CD4-positive, alpha-beta T cell treated with Interleukin-6 at 100 ng/mL for 8 hours (primary cell): ENCODE data around the gene KIAA1614.

ENCODE experiments used
- DNase-seq: peaks from one replicate; pipeline ENCODE4 v3.0.0-alpha.2; 2020; ENCODE audit warnings: mixed read lengths, low spot score

KIAA1614 gene

GRCh38 chr1:180908074-180908765 lies 4.5 kb upstream of the KIAA1614 start:
- no peak for DNase-seq

DNA sequence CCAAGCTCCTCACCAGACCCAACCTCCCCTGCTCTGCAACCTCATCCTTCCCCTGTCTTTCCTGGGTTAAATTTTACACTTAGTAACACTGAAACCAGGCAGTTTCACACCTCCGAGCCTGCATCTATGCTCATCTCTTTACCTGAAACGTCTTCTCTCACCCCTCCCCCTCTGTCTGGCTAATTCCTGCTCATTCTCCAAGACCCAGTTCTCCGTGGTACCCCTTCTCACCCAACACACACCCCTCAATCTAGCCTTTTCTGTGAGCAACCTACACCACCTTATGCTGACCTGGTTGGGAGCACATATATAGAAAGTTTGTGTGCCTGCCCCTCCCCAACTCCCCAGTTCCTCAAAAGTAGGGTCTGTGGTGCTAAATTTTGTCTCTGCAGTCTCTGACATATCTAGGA lies 3.7 kb upstream of the KIAA1614 start:
- no peak for DNase-seq

GRCh38 chr1:180909462-180909976 lies 3.2 kb upstream of the KIAA1614 start:
- no peak for DNase-seq

GRCh38 chr1:180911640-180912191 lies 981 bp upstream of the KIAA1614 start:
- no peak for DNase-seq

DNA sequence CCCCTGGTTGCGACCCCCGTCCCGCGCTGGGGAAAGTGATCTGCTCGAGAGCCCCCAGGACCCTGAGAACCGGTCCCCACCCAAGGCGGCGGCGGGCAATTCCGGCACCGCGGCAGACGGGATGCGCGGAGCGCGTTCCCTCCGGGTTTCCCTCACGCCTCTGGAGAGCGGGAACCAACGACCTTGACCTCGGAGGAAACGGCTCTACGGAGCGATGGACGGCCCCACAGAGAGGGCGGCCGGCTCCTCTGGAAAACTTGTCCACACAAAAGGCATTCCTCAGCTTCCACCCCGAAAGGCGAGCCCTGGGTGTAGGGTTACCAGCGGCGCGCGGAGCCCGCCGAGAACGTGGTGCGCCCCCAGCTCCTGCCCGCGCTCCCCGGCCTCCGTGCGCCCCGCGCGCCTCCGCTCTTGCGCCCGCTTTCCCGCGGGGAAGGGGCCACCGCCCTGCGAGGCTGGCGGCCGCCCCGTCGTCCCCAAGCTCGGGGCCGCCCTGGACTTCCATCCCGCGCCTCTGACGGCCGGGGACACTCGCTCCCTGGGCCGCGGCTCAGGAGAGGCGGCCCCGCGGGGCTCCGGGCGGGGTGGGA lies 391 bp upstream of the KIAA1614 start:
- no peak for DNase-seq

DNA sequence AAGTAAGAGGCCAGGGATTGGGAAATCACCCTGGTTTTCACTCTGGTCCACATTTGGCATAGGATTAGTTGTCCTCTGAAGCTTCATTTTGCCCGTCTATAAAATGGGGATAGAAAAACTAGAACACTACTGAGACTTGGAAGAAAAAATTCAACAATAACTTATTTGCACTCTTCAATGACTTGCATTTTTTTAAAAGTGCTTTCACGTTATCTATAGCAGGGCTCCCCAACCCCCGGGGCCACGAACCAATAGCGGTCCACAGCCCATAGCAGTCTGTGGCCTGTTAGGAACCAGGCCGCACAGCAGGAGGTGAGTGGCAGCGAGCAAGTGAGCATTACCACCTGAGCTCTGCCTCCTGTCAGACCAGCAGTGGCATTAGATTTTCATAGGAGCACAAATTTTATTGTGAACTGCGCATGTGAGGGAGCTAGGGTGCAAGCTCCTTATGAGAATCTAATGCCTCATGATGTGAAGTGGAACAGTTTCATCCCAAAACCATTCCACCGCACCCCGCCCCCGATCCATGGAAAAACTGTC lies 2.8 kb downstream of the KIAA1614 start:
- DNase-seq: no peak

DNA sequence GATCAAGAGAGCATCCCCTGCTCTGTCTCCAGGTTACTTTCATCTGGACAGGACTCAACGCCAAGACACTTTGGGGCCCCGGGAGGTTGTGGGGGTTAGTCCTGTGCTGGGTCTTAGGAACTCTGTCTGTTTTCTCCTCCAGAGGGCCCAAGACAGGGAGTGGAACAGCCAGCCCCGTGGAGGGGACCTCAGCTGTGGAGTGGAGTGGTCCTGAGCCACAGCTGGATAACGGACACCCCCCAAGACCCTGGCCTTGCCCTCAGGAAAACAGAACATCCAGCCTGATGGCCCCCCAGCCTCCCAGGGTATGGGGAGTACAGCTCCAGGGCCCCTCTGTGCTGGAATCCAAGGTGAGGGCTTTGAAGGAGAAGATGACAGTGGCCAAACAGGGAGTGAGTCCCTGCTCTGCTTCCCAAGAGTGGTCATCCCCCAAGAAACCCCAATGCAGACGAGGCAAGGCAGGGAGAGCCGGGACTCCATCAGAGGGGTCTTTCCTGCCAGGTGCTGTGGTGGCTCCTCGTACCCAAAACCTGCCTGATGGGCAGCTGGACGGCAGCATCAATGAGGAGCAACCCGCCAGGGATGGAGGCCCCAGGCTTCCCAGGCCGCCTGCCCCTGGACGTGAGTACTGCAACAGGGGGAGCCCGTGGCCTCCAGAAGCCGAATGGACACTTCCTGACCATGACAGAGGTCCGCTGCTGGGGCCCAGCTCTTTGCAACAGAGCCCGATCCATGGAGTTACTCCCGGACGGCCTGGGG lies 3.5 kb downstream of the KIAA1614 start:
- DNase-seq: no peak

GRCh38 chr1:180916771-180917170 lies 4.1 kb downstream of the KIAA1614 start:
- DNase-seq: no peak

GRCh38 chr1:180917306-180918065 lies 4.8 kb downstream of the KIAA1614 start:
- DNase-seq: no peak

- DNase-seq: no peak
These were observed 5.8 kb downstream of the KIAA1614 start for GRCh38 chr1:180918519-180918918.

- no peak for DNase-seq
These were observed 6.5 kb downstream of the KIAA1614 start for GRCh38 chr1:180919183-180919700.

DNA sequence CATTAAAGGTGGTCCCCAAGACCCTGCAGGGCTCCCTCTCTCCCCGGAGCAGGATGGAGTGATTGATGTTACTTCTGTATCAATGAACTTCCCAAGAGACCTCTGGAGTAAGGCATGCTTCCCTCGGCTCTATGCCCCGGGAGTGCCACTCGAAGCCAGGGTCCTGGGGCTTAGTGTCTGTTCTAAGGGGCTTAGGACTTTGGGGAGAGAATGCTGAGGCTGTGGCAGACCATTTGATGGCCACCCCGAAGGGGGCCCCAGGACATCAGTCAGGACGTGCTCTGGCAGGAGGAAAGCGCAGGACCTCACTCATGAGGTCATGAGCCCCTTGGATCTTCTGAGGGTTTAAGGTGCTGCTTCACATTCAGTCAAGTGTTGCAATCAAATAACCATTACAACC lies 7.5 kb downstream of the KIAA1614 start:
- DNase-seq: no peak

DNA sequence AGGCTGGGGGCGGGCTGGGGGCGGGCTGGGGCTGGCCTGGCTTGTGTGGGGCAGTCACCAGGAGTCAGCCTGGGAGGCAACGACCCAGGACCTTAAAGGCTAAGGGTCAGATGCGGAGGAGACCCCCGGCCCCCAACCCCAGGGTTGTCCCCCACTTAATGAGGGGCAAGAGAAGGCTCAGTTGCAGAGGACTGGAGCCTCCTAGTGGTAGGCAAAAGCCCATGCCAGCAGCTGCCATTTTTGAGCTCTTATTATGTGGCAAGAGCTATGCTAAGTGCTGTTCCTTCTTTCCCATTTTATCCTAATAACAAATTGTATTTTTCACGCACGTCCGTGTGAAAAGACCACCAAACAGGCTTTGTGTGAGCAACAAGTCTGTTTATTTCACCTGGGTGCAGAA lies 8.0 kb downstream of the KIAA1614 start:
- no peak for DNase-seq

GRCh38 chr1:180921386-180921785 lies 8.7 kb downstream of the KIAA1614 start:
- no peak for DNase-seq

DNA sequence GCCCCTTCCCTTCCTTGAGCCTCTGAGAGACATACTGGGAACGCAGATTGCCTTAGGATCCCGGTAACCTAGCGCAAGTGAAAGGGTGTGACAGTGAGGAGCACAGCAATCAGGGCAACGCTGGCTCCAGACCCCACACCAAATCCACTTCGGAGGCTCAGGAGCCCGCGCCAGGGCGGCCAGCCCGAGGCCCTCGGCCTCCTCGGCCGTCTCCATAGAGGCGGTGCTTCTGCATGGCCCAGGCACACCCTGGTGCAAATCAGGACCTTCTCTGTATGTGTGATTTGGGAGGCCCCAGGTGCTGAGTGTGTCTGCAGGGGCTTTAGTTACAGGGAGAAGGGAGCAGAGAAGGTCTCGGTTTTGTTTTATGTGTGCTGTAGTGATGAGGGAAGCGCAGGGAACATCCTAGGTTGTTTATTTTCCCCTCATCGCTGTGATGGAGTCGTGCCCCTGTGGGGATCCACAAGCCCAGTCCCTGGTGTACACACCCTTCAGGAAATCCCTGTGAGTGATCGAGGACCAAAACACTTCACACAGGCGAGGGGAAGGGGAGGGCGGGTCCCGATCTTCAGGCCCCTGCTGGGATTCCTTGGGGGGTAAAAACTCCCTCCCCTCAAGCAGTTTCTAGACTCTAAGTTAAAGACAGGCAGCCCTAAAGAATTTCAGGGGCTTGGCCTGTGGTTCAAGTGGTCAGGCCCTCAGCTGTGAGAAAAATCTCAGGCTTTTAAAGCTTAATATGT lies 9.4 kb downstream of the KIAA1614 start:
- no peak for DNase-seq

- no peak for DNase-seq
These were observed 9.9 kb downstream of the KIAA1614 start for GRCh38 chr1:180922631-180923015.

DNA sequence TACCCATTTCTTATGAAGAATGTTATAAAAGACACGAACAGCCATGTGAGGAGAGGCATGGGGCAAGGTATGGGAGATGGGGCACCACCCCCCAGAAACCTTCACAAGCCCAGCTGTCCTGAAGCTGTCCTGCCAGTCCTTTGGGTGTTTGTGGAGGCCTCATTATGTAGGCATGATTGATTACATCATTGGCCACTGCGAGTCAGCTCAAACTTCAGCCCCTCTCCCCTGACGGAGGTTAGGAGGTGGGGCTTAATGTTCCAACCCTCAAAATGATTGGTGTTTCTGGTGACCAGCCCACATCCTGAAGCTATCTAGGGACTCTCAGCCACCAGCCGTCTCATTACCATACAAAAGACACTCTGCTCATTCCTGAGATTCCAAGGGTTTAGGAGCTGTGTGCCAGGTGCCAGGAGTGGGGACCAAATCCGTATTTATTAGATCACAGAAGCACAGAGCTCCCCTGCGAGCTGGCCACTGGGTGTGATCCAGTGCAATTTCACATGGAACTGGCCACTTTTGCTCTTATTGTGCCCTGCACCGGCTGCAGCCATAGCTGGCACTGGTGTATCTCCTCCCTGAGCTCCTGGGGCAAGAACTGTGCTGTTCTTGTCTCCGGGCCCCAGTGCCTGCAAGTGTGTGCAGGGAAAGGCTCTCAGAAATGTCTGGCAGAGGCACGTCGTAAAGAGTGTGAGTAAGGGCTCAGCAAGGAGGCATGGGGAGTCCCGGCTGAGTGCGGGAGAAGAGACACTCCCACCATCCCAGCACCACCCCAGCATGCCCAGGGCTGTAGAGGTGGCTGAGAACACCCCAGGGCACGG lies 10.5 kb downstream of the KIAA1614 start:
- DNase-seq: no peak

DNA sequence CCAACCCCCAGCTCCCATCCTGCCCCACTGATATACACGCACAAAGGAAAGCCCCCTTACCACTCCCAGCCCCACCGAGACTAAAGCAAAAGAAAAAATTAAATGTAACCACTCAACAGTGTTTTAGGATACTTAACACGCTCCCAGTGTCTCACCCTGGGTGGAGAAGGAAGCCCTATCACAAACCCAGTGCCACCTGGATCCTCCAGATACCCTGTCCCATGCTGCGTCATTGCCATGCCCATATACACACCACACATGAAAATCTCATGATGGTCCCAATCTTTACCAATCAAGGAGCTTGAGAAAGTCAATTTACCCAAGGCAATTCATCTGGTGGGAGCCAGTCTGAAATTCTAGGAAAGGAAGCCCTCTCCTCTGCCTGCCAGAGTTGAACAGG lies 11.2 kb downstream of the KIAA1614 start:
- DNase-seq: no peak

DNA sequence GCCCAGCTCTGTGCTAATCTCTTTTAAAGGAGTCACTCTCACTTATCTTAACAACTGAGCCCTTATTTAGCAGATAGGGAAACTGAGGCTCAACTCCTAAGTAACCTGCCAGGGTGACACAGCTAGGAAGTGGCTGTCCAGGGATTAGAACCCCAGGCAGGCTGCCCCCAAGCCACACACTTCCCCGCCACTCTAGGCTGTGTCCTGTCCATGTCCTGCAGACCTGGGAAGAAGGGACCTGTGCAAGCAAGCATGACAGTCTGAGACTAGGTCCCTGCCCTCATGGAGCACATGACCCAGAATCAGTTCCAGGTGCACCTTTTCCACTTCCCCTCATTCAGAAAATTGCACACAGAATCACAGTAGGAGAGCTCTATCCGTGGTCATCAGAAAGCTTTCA lies 12.2 kb downstream of the KIAA1614 start:
- DNase-seq: no peak

DNA sequence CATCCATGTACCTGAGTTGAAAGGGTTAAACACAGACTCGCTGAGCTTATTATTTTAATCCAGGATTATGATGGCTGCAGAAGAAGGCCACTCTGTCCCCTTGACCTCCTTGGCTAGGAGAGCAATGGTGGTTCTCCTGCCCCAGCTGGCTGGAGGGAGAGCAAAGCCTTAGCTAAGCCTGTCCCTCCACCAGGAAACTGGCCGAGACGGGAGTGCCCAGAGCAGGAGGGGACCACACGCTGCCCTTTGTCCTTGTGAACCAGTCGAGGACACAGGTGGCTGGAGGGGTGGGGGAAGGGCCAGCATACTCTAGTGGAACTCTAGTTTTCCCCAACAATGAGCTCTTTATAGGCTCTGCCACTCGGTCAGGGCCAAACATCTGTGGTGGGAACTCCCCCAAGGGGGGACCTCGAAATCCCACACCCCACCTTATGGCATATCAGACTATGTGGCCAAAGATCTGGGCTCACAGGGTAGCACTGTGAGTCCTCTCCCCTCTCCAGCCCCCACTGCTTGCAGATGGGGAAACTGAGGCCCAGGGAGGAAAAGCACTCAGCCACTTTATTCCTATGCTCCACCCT lies 12.9 kb downstream of the KIAA1614 start:
- no peak for DNase-seq
